NOMO-1 (cell line): Measurements from ENCODE around the gene ATRN.

Experiments used
- DNase-seq, 2 experiments: peaks; one replicate each; lab custom pipeline; 2025; ENCODE audit not compliant: unreplicated experiment in 2 of 2; lab: John Stamatoyannopoulos, UW

Gene ATRN

DNA sequence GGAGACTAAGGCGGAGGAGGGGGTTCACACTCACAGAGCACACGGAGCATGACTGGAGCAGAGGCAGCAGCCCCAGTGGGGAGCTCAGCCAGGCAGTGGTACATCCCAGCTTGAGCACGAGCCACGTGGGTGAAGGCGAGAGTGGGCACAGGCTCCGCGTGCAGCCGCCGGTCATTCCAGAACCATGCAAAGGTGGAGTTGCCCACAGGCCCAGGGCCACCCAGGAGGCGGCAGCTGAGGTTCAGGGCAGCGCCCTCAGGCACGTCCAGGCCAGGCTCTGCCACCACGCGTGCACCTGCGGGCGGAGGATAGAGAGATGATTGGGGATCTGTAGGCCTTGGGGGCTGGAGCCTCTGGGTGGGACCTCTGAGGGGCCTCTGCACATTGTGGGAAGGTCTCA is 220.5 kb downstream of the ATRN start:
- DNase-seq, result no peak

DNA sequence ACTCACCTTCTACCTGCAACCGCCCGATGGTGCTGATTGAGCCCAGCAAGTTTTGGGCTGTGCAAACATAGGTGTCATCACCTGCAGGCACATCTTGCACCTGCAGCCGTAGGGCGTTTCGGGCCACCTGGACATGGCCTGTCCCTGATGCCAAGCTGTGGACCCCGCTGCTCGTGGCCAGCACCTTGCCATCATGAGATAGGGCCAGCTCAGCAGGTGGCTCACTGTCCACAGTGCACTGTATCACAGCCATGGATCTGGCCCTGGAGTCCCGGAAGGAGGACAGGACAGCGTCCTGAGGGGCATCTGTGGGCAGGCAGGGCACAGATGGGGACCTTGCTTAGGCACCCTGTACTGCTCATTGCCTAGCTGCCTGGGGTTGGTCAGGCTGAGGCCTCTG is 221.1 kb downstream of the ATRN start:
- DNase-seq, result no peak

DNA sequence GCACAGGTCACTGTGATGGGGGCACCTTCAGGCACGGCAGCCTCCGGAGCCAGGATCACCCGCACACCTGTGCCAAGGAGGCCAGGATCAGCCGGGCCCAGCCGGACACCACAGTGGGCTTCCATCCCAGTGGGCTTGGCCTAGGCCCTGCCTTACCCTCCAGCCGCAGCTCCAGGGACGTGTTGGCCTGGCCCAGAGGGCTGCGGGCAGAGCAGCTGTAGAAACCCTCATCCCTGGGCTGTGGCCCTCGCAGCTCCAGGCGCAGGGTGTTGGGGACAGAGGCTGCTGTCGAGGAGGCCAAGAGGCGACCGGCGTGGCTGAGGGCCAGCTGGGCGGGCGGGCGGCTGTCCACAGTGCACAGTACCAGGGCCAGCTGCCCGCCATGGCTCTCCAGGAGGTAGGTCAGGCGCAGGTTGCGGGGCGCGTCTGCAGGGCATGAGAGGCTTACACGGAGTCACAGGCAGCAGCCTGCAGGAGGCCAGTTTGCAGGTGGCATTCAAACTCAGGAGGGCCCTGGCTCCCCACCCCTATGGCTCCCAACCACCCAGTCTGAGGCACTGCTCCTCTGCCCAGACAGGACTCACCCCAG is 222.0 kb downstream of the ATRN start:
- no peak for DNase-seq

DNA sequence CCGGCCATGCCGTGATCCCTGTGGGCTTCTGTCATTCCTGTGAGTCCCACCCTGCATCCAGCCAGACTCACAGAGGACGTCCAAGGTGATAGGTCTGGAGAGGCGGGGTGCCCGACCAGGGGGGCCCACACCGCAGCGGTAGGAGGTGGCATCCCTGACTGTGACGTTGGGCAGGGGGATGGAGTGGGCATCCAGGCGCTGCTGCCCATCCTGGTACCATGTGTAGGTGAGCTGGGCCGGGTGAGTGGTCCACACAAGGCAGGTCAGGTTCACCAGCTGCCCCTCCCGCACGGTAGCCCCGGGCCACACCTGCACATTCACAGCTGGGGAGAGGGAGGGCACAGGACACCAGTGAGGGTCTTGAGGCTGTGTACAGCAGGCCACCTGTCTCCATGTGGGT is 222.6 kb downstream of the ATRN start:
- DNase-seq, result no peak

DNA sequence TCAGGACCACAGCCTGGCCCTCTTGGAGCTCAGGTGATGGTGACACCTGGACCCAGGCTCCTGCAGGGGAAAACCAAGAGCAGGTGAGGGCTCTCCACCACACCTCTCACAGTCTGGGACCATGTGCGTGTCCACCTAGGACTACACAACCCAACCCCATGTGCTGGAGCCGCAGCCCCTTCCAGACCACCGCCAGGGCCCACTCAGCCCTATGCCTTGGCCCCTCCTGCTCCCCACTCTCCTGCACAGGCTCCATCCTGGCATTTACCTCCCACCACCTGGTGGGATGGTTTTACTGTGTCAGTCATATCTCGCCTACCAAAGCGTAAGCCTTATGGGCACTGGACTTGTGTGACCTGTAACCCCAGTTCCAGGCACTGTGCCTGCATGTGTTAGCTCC is 224.0 kb downstream of the ATRN start:
- no peak for DNase-seq

DNA sequence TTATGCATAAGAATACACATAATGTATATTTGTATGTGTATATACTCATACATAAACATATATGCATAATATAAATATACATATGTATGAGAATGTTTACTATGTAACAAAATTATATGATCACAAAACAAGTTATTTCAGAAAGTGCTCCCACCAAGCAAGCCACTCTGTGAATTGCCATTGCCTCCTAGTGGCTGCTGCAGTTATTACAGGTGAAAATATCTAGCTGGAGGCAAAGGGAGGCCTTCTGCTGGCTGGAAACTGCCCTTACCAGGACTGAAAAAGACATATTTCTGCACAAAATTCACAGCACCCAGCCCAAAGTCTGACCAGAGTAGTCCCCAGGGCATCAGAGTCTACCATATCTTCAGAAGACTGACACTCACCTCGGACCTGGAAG is 225.4 kb downstream of the ATRN start:
- no peak for DNase-seq

DNA sequence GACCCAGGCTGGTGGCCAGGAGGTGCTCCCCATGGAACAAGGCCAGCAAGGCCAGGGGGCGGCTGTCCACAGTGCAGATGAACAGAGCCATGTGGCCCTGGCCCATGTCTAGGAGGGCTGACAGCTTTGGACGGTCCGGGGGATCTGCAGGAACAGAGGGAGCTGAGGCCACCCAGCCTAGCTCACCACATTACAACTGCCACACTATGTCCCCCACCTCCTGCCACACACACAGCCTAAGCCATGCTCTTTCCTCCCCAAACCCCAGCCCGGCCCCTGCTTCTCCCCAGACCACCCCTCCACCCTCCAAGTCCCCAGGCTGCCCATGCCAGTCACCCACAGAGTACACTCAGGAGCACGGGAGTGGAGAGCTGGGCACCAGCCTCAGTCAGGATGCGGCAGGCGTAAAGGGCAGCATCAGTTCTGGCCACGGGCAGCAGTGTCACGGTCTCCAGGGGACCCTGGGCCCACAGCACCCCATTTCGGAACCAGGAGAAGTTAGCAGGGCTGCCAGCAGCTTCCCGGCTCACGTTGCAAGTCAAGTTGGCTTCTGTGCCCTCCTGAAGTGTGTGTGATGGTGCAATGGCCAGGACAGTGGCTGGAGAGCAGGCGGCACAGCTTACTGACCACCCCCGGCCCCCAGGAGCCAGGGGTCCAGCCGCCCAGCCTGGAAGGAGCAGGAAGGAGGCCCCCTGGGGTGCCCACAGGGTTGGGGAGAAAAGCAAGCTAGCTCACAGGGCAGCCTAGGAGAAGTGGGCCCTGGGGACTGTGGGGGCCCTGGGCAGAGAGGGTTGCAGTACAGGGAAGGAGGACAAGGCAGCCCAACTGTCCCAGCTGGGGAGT is 226.1 kb downstream of the ATRN start:
- no peak for DNase-seq

DNA sequence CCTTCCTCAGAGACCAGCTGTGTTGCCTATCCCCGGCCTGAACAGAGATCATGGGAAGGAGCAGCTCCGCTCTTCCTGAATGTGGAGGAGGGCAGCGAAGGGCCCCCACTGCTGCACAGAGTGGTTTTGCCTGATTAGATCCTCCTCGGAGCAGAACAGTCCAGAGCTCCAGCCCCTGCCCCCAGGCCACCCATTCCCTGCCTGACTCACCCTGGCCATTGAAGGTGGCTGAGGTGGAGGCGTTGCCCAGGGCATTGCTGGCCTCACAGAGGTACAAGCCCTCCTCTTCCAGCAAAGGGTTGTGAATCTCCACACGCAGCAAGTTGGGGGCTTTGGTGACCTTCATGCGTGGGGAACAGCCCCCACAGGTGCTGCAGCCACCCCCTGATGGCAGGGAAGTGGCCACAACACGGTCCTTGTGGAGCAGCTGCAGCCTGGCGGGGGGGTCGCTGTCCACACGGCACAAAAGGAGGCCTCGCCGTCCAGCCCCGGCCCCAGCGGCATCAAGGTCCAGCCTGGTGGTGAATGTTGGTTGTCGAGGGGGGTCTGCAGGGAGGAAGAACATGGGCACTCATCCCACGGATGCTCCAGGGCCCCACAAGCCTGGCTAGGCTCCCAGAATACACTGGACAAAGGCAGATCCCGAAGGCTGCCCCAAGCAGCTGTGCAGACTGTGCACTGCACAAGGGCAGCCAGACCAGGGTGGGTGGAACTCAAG is 226.9 kb downstream of the ATRN start:
- no peak for DNase-seq

DNA sequence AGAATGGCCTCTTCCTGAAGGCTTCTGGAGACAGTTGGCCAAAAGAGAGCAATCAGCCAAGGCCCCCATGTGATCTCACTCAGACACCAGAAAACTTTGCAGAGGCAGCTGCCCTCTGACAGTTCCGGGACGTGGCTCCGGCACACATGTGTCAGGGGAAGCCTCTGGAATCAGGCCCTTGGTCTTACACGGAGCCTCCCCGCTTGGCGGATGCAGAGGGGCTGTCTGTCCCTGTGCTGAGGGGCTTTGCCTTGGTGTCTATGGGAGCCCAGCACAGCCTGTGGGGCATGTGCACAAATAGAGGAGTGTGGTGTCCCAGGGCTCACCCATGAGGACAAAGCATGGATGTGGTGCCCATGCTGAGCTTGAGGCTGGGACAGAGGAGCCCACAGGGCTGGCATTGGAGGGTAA is 227.8 kb downstream of the ATRN start:
- no peak for DNase-seq

DNA sequence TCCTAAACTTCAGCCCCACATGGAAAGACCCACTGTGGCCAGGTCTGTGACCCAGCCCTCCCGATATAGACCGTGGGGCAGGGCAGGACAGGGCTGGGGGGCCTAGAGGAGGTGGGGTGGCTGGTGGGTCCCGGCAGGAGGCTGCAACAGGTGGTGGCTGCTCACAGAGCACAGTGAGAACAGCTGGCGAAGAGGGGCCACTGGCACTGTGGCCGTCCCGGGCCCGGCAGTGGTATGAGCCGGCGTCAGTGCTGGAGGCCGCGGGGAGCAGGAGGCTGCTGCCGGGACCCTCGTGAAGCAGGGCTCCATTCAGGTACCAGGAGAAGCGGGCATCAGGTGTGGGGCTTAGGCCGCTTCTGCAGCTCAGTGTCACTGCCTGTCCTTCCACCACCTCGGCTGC is 228.2 kb downstream of the ATRN start:
- DNase-seq, result no peak
